ENCODE measurements around the gene PANK4.

DNA sequence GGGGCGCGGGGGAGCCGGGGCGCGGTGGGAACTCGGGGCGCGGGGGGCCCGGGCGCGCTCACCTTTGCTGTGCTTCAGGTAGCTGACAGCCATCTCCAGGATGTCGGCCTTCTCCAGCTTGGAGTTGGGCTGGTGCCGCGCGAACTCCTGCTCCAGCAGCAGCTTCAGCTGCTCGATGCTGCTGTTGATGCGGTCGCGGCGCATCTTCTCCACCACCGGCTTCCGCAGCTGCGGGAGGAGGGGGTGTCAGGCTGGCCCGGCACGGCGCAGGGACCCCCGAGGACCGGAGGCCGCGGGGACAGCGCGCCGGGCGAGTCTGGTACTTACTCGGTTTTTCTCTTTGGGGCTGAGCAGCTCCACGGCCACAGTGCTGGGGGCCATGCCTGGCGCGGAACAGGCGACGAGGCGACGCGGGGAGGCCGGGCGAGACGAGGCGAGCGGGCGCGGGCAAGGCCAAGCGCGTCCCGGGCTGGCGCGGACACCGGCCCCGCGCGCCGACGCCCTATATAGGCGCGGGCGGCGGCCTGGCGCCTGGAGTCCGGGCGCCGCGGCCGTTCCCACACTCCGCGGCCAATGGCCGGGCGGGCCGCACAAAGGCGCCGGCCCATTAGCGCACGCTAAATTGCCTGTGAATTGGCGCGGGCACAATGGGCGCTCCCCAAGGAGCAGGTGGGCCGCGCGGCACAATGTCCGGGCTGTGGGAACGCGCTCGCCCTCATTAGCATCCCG, 3.6 kb upstream of the PANK4 start, which contains the start of gene HES5:
- TF ChIP-seq POLR2AphosphoS5 (IDR thresholded peaks at IDR 0.05) (no peak), POLR2A (IDR thresholded peaks at IDR 0.05) (no peak)
